ENCODE measurements around the gene PNPT1. TPM values are rescaled to one million over a fixed set of nuclear protein-coding genes. Genes with fewer than 3 reads are reported as not detected.
A peak's percentile ranks its signal among the peaks of the same experiment; 100 is the strongest.

PNPT1 gene
- total and polyA plus RNA-seq, 9 of the 15 experiments (the other 6 are each of a cell fraction or from before 2014, with no cell fraction given), result 46.5 to 104 (median 62.7) TPM

- Histone ChIP-seq H3K4me1 (replicated peaks in 1 of 2; ENCODE audit: control insufficient read depth in 2 of 2, insufficient read depth in 2 of 2, low read length in 2 of 2) (no peaks in the 10 kb centered on the region), H3K4me3 (no peak overlapping the region), H2AFZ (ENCODE audit: low read depth, low read length) (no peak overlapping the region), H3K27ac (ENCODE audit: extremely low read depth, low read depth, low read length) (no peak overlapping the region), H3K9me3 (replicated peaks; ENCODE audit: control insufficient read depth, insufficient read depth, low read depth, low read length) (no peaks in the 10 kb centered on the region), H3K4me2 (ENCODE audit: insufficient read depth, low read length) (no peak overlapping the region), H3K36me3 (ENCODE audit: control insufficient read depth, insufficient read depth, low read length) (peaks cover 44% of the 10 kb centered on the region; the same call in 2 of the 3 replicates), H3K79me2 (ENCODE audit: control insufficient read depth, insufficient read depth, low read length) (peaks cover 14% of the 10 kb centered on the region), H3K9me1 (ENCODE audit: control insufficient read depth, insufficient read depth, low read length) (no peaks in the 10 kb centered on the region), H3K27me3 (ENCODE audit: control insufficient read depth in 2 of 2, insufficient read depth in 2 of 2, low read length in 2 of 2) (no peaks in the 10 kb centered on the region), H3K9ac (ENCODE audit: insufficient read depth in 1 of 2, low read depth in 2 of 2, low read length in 2 of 2) (no peak overlapping the region), H4K20me1 (replicated peaks; ENCODE audit: control insufficient read depth, insufficient read depth, low read length) (no peaks in the 10 kb centered on the region)
- TF ChIP-seq RBM25 (IDR thresholded peaks at IDR 0.05; ENCODE audit: low read depth, low read length, severe bottlenecking) (peak; percentile 10), HNRNPH1 (optimal IDR thresholded peaks at IDR 0.05; ENCODE audit: low read depth, low read length) (no peak), CEBPB (tag; IDR thresholded peaks at IDR 0.05) (peak; percentile 30; the same call in 1 of the 2 replicates)
- BruUV-seq (replicated peaks), result no TSS peak
- ChIA-PET POLR2A (interaction anchor here (0.8 to 1.2 kb wide), 2 partner anchors 9 to 14 kb away, joined by 3 to 5 read pairs; no protein-coding TSS in a partner anchor), CTCF (ENCODE audit: low intra/inter-chr PET ratio) (no interaction called here)
- intact Hi-C loops (cut with micrococcal nuclease) (no loop called here), in situ Hi-C loops (cut with MboI) (no loop called here)
- ATAC-seq (no peak), DNase-seq (ENCODE audit: extremely low read depth in 1 of 4, low spot score in 3 of 4) (no peak), FAIRE-seq (no peak)
Observed at GRCh38 chr2:55595536-55595935, 98.1 kb downstream of the PNPT1 start.

- Histone ChIP-seq H3K27ac (ENCODE audit: extremely low read depth, low read depth, low read length) (no peak overlapping the region), H2AFZ (ENCODE audit: low read depth, low read length) (no peak overlapping the region), H3K9me3 (replicated peaks; ENCODE audit: control insufficient read depth, insufficient read depth, low read depth, low read length) (no peaks in the 10 kb centered on the region), H3K27me3 (ENCODE audit: control insufficient read depth in 2 of 2, insufficient read depth in 2 of 2, low read length in 2 of 2) (no peaks in the 10 kb centered on the region), H3K9ac (ENCODE audit: insufficient read depth in 1 of 2, low read depth in 2 of 2, low read length in 2 of 2) (no peak overlapping the region), H3K9me1 (ENCODE audit: control insufficient read depth, insufficient read depth, low read length) (no peaks in the 10 kb centered on the region), H3K4me3 (no peak overlapping the region), H3K79me2 (ENCODE audit: control insufficient read depth, insufficient read depth, low read length) (peaks cover 13% of the 10 kb centered on the region; the same call in 2 of the 3 replicates), H3K4me2 (ENCODE audit: insufficient read depth, low read length) (no peak overlapping the region), H3K4me1 (replicated peaks in 1 of 2; ENCODE audit: control insufficient read depth in 2 of 2, insufficient read depth in 2 of 2, low read length in 2 of 2) (no peaks in the 10 kb centered on the region), H4K20me1 (replicated peaks; ENCODE audit: control insufficient read depth, insufficient read depth, low read length) (no peaks in the 10 kb centered on the region), H3K36me3 (ENCODE audit: control insufficient read depth, insufficient read depth, low read length) (peaks cover 35% of the 10 kb centered on the region; the same call in 2 of the 3 replicates)
- ChIA-PET POLR2A (interaction anchor here (0.6 to 0.7 kb wide), 2 partner anchors 23 to 1753 kb away, joined by 3 read pairs; no protein-coding TSS in a partner anchor), CTCF (ENCODE audit: low intra/inter-chr PET ratio) (no interaction called here)
- BruUV-seq (replicated peaks), result no TSS peak
- DNase-seq (ENCODE audit: extremely low read depth in 1 of 4, low spot score in 3 of 4) (no peak), FAIRE-seq (no peak), ATAC-seq (no peak)
- in situ Hi-C loops (cut with MboI) (no loop called here), intact Hi-C loops (cut with micrococcal nuclease) (no loop called here)
- TF ChIP-seq ZNF23 (CRISPR knock-in tag; IDR thresholded peaks at IDR 0.05), result no peak
- 0% methylated on average over 1 of the region's 1 CpG for WGBS (ENCODE audit: insufficient coverage, low coverage, missing lambda C conversion rate)
Observed at GRCh38 chr2:55592130-55592529, 101.5 kb downstream of the PNPT1 start.

Data from K562 (cell line).